Activated T-helper 2 cell treated with anti-CD3 and anti-CD28 coated beads, Interferon-gamma antibody, Interleukin-2, Interleukin-4, amounts not matched to agents 10 μg/mL and 5 μg/mL and 100 μg/mL, durations not matched to agents 14 hours and 24 hours and 36 hours (primary cell): ENCODE data around the gene TLE3. TPM values are rescaled to one million over a fixed set of nuclear protein-coding genes. Genes with fewer than 3 reads are reported as not detected.

Source experiments
- DNase-seq: peaks from one replicate; pipeline ENCODE4 v3.0.0; 2021; ENCODE audit warnings: low spot score
- H3K27ac Mint-ChIP-seq: one replicate; pipeline ENCODE4 v1.8.0; 2021; ENCODE audit warnings: mixed read lengths
- H3K27me3 Mint-ChIP-seq: one replicate; pipeline ENCODE4 v1.8.0; 2021; ENCODE audit warnings: low read depth, mixed read lengths
- H3K36me3 Mint-ChIP-seq: one replicate; pipeline ENCODE4 v1.8.0; 2021; ENCODE audit warnings: low read depth, mixed read lengths
- H3K4me1 Mint-ChIP-seq: one replicate; pipeline ENCODE4 v1.8.0; 2021; ENCODE audit warnings: low read depth, mixed read lengths
- H3K4me3 Mint-ChIP-seq: one replicate; pipeline ENCODE4 v1.8.0; 2021; ENCODE audit warnings: low read depth, mild to moderate bottlenecking, moderate library complexity, mixed read lengths
- H3K9me3 Mint-ChIP-seq: one replicate; pipeline ENCODE4 v1.8.0; 2021; ENCODE audit warnings: mixed read lengths
- intact Hi-C: fragments of 100-400 bp; cut with micrococcal nuclease; formaldehyde crosslinking; loops from one replicate; pipeline ENCODE4 v1.15.1; 2023
- total RNA-seq: library from RNA; stranded (reverse); gene quantifications from 2 replicates; pipeline ENCODE4 v1.2.3, GENCODE V29; 2022

Gene TLE3
- total RNA-seq, 1 donor from 2014 or later: 102 TPM

DNA sequence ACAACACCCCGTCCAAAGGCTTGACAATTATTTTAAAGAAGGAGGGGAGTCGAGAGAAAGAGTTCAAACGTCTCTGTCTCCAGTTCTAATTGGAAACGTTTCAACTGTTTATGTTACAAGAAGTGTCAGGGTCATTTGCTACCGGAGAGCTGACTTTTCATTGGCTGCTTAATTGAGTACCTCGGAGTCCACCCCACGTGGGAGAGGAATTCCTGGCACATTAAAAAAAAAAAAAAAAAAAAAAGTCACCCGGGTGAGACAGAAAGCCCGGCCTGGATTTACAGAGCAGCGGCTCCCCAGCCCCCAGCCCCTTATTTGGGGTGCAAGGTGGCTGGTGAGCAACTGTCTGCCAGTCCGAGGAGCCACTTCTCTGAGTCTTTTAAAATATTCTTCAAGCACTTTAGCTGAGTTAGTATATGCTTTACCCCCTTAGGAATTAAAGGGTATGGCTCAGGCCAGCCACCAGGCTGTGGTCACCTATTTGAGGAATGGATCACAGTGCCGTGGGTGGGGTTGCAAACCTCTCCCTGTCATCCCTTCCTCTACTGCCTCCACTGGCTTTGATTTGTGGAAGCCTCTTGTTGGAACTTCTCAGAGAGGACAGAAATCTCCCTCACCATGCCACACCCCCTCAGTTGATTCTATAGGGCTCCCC lies 3.9 kb upstream of the TLE3 start:
- DNase-seq: no peak
- intact Hi-C loops: no loop called here
- no peak overlapping the region for H3K4me3 Mint-ChIP-seq
- H3K27me3 Mint-ChIP-seq: peaks cover 54% of the 10 kb centered on the region
- H3K9me3 Mint-ChIP-seq: no peaks in the 10 kb centered on the region
- peaks cover 26% of the 10 kb centered on the region for H3K4me1 Mint-ChIP-seq
- H3K27ac Mint-ChIP-seq: no peak overlapping the region
- H3K36me3 Mint-ChIP-seq: peaks cover under 1% of the 10 kb centered on the region

- no peak overlapping the region for H3K27ac Mint-ChIP-seq
- H3K4me3 Mint-ChIP-seq: peak overlapping the region; percentile 64
- H3K4me1 Mint-ChIP-seq: peaks cover 26% of the 10 kb centered on the region
- H3K9me3 Mint-ChIP-seq: no peaks in the 10 kb centered on the region
- peaks cover 4% of the 10 kb centered on the region for H3K36me3 Mint-ChIP-seq
- peak; percentile 60 for DNase-seq
- H3K27me3 Mint-ChIP-seq: peaks cover 45% of the 10 kb centered on the region
- intact Hi-C loops: loop anchor here (1.0 kb wide), 1 partner anchor 526 kb away; no protein-coding TSS in a partner anchor
Measured at GRCh38 chr15:70100474-70101341, 3.0 kb upstream of the TLE3 start.

GRCh38 chr15:70099967-70100473 lies 2.3 kb upstream of the TLE3 start:
- H3K27ac Mint-ChIP-seq: peak overlapping the region; percentile 100

DNA sequence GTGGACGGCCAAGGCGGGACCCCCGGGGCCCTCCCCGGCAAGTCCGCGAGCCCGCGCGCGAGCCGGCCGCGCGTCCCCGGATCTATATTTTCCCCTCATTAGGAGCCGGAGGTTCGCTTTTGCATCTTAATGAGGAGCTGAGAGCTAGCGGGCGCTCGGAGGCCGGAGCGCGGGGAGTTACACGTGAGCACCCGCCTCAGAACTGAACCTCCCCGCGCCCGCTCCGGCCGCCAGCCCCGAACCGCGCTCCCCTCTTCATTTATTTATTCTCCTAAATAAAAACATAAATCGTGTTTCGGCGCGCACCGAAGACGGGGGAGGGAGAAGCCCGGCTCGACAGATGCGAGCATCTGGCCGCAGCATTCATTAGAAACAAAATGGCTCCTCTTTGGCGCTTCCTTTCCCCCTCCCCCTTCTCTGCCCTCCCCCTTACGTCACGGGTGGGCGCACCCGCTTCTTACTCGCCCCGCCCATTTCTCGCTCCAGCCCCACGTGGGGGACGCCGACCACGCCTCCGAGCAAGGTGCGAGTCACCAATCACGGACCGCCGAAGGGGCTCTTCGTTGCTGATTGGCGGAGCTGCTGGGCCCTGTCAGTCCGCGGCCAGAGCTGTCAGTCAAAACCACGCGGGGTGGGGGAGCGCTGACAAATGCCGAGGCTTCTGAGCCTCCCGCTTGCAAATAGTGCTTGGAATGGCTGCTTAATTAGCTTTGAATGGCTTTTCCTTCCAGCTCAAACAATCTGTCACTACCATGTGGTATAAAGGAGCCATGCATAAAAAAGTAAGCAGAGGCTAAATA lies 1.6 kb upstream of the TLE3 start:
- no peaks in the 10 kb centered on the region for H3K9me3 Mint-ChIP-seq
- peak overlapping the region; percentile 95 for H3K4me3 Mint-ChIP-seq
- H3K36me3 Mint-ChIP-seq: peaks cover 17% of the 10 kb centered on the region
- intact Hi-C loops: loop anchor here (1.0 to 5.0 kb wide), 8 partner anchors 43 to 779 kb away; partner anchors contain the start of gene RPLP1
- peaks cover 34% of the 10 kb centered on the region for H3K27me3 Mint-ChIP-seq
- peak; percentile 100 for DNase-seq
- peak overlapping the region; percentile 100 for H3K27ac Mint-ChIP-seq
- H3K4me1 Mint-ChIP-seq: peaks cover 31% of the 10 kb centered on the region

More at GRCh38 chr15:70099967-70100473, 2.3 kb upstream of the TLE3 start:
- intact Hi-C loops: loop anchor here (1.0 to 5.0 kb wide), 9 partner anchors 42 to 779 kb away; partner anchors contain the start of gene RPLP1
- Mint-ChIP-seq H3K4me3 (peak overlapping the region; percentile 95), H3K4me1 (peaks cover 26% of the 10 kb centered on the region), H3K27me3 (peaks cover 41% of the 10 kb centered on the region), H3K9me3 (no peaks in the 10 kb centered on the region), H3K36me3 (peaks cover 10% of the 10 kb centered on the region)
- no peak for DNase-seq

GRCh38 chr15:70098461-70099166 lies 897 bp upstream of the TLE3 start:
- H3K36me3 Mint-ChIP-seq: peaks cover 24% of the 10 kb centered on the region
- peak; percentile 30 for DNase-seq
- no peaks in the 10 kb centered on the region for H3K9me3 Mint-ChIP-seq
- H3K4me1 Mint-ChIP-seq: peaks cover 38% of the 10 kb centered on the region
- peak overlapping the region; percentile 42 for H3K27ac Mint-ChIP-seq
- peak overlapping the region; percentile 60 for H3K4me3 Mint-ChIP-seq
- peaks cover 28% of the 10 kb centered on the region for H3K27me3 Mint-ChIP-seq
- intact Hi-C loops: loop anchor here (1.0 to 5.0 kb wide), 9 partner anchors 44 to 778 kb away; partner anchors contain the start of gene RPLP1

- Mint-ChIP-seq H3K4me3 (peak overlapping the region; percentile 60), H3K9me3 (no peaks in the 10 kb centered on the region), H3K27ac (peak overlapping the region; percentile 42), H3K27me3 (peaks cover 23% of the 10 kb centered on the region), H3K4me1 (peaks cover 40% of the 10 kb centered on the region), H3K36me3 (peaks cover 29% of the 10 kb centered on the region)
- intact Hi-C loops: loop anchor here (1.0 to 5.0 kb wide), 7 partner anchors 159 to 777 kb away; partner anchors contain the start of gene RPLP1
- DNase-seq: no peak
Measured at GRCh38 chr15:70098153-70098460, 390 bp upstream of the TLE3 start.

DNA sequence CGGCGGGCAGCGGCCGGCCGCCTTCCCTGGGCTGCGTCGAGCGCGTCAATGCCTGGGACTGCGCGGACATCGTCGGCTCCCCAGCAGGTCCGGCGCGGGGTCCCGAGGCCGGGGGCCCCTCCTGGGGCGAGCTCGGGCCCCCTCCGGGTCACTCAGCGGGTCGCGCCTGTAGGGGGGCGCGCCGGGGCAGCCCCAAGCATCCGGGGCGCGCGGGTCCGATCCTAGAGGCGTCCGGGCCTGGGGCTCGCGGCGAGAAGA lies 725 bp downstream of the TLE3 start:
- Mint-ChIP-seq H3K36me3 (peaks cover 40% of the 10 kb centered on the region), H3K9me3 (no peaks in the 10 kb centered on the region), H3K27me3 (peaks cover 12% of the 10 kb centered on the region), H3K27ac (no peak overlapping the region), H3K4me1 (peaks cover 42% of the 10 kb centered on the region), H3K4me3 (peak overlapping the region; percentile 93)
- no peak for DNase-seq
- intact Hi-C loops: loop anchor here (5.0 kb wide), 4 partner anchors 160 to 645 kb away; partner anchors contain the start of gene RPLP1

DNA sequence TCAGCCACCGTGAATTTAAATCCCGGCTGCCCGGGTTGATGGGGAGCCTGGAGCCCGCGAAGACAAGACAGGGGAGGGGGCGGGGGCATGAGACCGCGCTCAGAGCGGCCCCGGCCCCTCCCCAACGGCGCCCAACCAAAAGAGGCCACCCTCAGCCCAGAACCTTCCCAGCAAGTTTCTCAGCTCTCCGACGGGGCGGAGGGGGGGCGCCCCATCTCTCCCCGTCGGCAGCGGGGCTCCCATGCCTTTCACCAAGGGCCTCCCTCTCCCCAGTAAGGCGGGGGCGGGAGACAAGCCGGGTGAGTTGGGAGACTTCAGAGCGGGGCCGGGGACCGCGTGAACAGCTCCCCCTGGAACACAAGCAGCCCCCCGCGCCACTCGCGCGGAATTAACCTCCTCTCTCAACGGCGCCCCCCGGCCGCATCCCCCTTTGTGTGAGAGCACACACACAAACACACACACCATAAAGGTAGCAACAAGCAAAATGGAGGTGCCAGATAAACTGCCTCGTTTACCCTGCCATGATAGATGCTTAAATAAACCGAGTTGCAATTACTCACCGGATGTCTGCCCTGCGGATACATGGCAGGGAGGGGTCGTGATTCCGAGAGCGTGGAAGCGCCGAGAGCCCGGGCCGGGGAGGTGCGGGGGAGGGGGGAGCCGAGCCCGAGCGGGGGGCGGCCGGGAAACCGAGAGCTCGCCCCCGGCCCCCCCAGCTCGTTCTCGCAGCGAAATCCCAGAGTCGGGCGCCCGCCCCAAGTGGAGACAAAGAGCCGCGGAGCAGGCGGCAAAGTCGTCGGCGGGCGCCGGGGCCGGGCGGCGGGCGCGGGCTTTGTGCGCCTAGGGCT lies 1.3 kb downstream of the TLE3 start:
- peaks cover 6% of the 10 kb centered on the region for H3K27me3 Mint-ChIP-seq
- peak overlapping the region; percentile 89 for H3K27ac Mint-ChIP-seq
- peak; percentile 33 for DNase-seq
- H3K4me1 Mint-ChIP-seq: peaks cover 45% of the 10 kb centered on the region
- peak overlapping the region; percentile 99 for H3K4me3 Mint-ChIP-seq
- intact Hi-C loops: loop anchor here (5.0 kb wide), 4 partner anchors 161 to 644 kb away; partner anchors contain the start of gene RPLP1
- H3K36me3 Mint-ChIP-seq: peaks cover 46% of the 10 kb centered on the region
- no peaks in the 10 kb centered on the region for H3K9me3 Mint-ChIP-seq

GRCh38 chr15:70095408-70096214 lies 2.1 kb downstream of the TLE3 start:
- no peaks in the 10 kb centered on the region for H3K9me3 Mint-ChIP-seq
- H3K27me3 Mint-ChIP-seq: peaks cover 2% of the 10 kb centered on the region
- peaks cover 51% of the 10 kb centered on the region for H3K4me1 Mint-ChIP-seq
- H3K36me3 Mint-ChIP-seq: peaks cover 54% of the 10 kb centered on the region
- H3K4me3 Mint-ChIP-seq: peak overlapping the region; percentile 99
- intact Hi-C loops: loop anchor here (5.0 kb wide), 4 partner anchors 162 to 643 kb away; partner anchors contain the start of gene RPLP1
- no peak overlapping the region for H3K27ac Mint-ChIP-seq
- DNase-seq: peak; percentile 26

DNA sequence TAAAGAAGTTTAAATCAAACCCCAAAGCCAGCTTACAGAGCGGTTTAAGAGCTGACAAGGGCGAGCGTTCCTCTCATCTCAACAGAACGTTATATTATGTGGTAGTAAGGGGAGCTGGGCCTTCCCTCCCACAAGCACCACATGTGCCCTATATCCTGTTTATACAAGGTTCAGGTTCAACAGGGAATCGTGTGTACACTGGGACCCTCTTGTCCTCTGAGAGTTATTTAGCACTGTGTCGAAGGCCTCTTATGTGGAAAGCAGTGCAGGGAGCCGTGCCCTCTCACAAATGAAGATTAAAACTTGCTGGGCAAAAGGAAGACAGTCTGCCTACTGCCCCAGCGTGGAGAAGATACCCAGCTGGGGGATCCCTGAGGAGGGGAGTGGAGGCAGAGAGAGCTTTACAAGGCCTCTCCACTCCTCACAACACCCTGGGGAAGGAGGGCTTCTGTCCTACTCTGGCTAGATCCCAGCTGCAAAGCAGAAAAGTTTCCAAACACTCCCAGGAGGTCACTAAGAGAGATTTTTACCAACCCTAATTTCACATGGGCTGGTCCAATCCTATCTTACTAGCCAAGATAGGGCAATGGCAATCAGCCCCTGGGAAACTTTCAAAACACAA lies 2.9 kb downstream of the TLE3 start:
- H3K27ac Mint-ChIP-seq: no peak overlapping the region
- peak overlapping the region; percentile 99 for H3K4me3 Mint-ChIP-seq
- no peaks in the 10 kb centered on the region for H3K27me3 Mint-ChIP-seq
- H3K36me3 Mint-ChIP-seq: peaks cover 62% of the 10 kb centered on the region
- H3K9me3 Mint-ChIP-seq: no peaks in the 10 kb centered on the region
- peaks cover 52% of the 10 kb centered on the region for H3K4me1 Mint-ChIP-seq
- intact Hi-C loops: loop anchor here (5.0 kb wide), 4 partner anchors 162 to 642 kb away; partner anchors contain the start of gene RPLP1
- DNase-seq: no peak
